ENCODE data around the gene HLA-DQA1.
"Not testable (repeated sequence)": the region's sequence is repeated elsewhere in the genome, so short reads cannot be mapped to it uniquely, and the experiment has no call there.

Gene HLA-DQA1

DNA sequence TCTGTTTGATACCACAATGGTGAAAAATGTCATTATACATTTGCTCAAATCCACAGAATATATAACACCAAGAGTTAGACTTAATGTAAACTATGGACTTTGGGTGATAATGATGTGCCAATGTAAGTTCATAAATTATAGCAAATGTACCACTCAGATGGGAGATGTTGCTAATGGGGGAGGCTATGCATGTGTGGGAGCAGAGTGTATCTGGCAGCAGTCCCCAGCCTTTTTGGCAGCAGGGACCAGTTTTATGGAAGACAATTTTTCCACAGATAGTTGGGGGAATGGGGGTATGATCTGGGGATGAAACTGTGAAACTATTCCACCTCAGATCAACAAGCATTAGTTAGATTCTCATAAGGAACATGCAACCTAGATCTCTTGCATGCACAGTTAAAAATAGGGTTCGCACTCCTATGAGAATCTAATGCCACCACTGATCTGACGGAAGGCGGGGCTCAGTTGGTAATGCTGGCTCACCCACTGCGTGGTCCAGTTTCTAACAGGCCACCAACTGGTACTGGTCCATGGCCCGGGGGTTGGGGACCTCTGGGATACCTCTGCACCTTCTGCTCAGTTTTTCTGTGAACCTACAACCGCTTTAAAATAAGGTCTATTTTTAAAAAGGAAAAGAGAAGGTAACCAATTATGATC is 8.0 kb downstream of the HLA-DQA1 start:
- no peak overlapping the region for H3K27ac ChIP-seq
- intact Hi-C loops (cut with DNase I; ENCODE audit: low total_unique reads): loop anchor here (10.0 kb wide), 1 partner anchor 100 kb away; the partner anchor contains the start of gene HLA-DQA2
- TF ChIP-seq, protein P1, sequence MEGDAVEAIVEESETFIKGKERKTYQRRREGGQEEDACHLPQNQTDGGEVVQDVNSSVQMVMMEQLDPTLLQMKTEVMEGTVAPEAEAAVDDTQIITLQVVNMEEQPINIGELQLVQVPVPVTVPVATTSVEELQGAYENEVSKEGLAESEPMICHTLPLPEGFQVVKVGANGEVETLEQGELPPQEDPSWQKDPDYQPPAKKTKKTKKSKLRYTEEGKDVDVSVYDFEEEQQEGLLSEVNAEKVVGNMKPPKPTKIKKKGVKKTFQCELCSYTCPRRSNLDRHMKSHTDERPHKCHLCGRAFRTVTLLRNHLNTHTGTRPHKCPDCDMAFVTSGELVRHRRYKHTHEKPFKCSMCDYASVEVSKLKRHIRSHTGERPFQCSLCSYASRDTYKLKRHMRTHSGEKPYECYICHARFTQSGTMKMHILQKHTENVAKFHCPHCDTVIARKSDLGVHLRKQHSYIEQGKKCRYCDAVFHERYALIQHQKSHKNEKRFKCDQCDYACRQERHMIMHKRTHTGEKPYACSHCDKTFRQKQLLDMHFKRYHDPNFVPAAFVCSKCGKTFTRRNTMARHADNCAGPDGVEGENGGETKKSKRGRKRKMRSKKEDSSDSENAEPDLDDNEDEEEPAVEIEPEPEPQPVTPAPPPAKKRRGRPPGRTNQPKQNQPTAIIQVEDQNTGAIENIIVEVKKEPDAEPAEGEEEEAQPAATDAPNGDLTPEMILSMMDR (IDR thresholded peaks at IDR 0.05): no peak
- H3K36me3 ChIP-seq: no peaks in the 10 kb centered on the region
- no peaks in the 10 kb centered on the region for H3K4me1 ChIP-seq
- no peak for DNase-seq
- no peaks in the 10 kb centered on the region for H3K9me3 ChIP-seq
- no peak overlapping the region for H3K4me3 ChIP-seq
- no peaks in the 10 kb centered on the region for H3K27me3 ChIP-seq

DNA sequence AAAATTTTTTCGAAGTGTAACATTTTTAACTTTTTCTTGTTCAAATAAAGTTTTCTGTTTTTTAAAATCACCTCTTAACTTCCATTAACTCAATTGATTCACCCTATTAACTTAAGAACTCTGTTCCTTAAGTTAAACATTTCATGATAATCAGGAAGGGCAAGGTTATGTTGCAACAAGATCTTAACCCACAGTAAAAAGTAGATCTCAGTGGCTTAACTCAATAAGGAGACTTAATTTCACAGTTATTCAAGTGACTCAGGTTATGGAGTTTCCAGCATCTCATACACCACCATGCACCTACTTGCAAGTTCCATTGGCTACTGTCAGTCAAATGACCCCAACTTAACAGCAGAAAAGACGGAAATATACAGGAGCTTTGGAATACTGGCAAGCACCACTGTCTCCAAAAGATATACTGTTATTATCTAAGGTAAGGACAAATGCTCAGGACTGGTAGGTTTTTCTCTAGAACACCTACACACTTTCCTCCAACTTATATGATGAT is 18.1 kb downstream of the HLA-DQA1 start:
- no peaks in the 10 kb centered on the region for H3K4me1 ChIP-seq
- DNase-seq: no peak
- intact Hi-C loops (cut with DNase I; ENCODE audit: low total_unique reads): no loop called here

DNA sequence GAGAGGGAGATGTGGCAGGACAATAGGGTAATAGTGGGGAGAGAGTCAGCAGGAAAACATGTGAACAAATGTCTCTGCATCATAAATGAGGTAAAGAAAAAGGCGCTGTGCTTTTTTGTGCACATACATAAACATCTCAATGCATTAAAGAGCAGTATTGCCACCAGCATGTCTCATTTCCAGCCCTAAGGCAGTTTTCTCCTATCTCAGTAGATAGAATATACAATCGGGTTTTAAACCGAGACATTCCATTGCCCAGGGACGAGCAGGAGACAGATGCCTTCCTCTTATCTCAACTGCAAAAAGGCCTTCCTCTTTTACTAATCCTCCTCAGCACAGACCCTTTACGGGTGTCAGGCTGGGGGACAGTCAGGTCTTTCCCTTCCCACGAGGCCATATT is 20.1 kb downstream of the HLA-DQA1 start:
- H3K4me1 ChIP-seq; DNase-seq; H3K4me3 ChIP-seq; H3K27ac ChIP-seq; intact Hi-C loops (cut with DNase I; ENCODE audit: low total_unique reads); H3K36me3 ChIP-seq; H3K9me3 ChIP-seq; H3K27me3 ChIP-seq: not testable (repeated sequence)

More for the DNA sequence above, 18.1 kb downstream of the HLA-DQA1 start:
- no peaks in the 10 kb centered on the region for H3K27me3 ChIP-seq
- H3K9me3 ChIP-seq: no peaks in the 10 kb centered on the region
- TF ChIP-seq, protein P1 (IDR thresholded peaks at IDR 0.05): no peak
- H3K27ac ChIP-seq: no peak overlapping the region
- H3K4me3 ChIP-seq: no peak overlapping the region
- no peaks in the 10 kb centered on the region for H3K36me3 ChIP-seq

GRCh38 chr6:32657819-32658218 is 20.6 kb downstream of the HLA-DQA1 start:
- H3K4me1 ChIP-seq; H3K9me3 ChIP-seq; H3K4me3 ChIP-seq; DNase-seq; intact Hi-C loops (cut with DNase I; ENCODE audit: low total_unique reads); H3K27me3 ChIP-seq; H3K27ac ChIP-seq; H3K36me3 ChIP-seq: not testable (repeated sequence)

- no peak for DNase-seq
- TF ChIP-seq, protein P1 (IDR thresholded peaks at IDR 0.05): no peak
- Histone ChIP-seq H3K27me3 (no peaks in the 10 kb centered on the region), H3K4me1 (no peaks in the 10 kb centered on the region), H3K4me3 (no peak overlapping the region), H3K27ac (no peak overlapping the region), H3K36me3 (no peaks in the 10 kb centered on the region), H3K9me3 (no peaks in the 10 kb centered on the region)
- intact Hi-C loops (cut with DNase I; ENCODE audit: low total_unique reads): no loop called here
Observed at GRCh38 chr6:32658268-32658897, 21.2 kb downstream of the HLA-DQA1 start.

DNA sequence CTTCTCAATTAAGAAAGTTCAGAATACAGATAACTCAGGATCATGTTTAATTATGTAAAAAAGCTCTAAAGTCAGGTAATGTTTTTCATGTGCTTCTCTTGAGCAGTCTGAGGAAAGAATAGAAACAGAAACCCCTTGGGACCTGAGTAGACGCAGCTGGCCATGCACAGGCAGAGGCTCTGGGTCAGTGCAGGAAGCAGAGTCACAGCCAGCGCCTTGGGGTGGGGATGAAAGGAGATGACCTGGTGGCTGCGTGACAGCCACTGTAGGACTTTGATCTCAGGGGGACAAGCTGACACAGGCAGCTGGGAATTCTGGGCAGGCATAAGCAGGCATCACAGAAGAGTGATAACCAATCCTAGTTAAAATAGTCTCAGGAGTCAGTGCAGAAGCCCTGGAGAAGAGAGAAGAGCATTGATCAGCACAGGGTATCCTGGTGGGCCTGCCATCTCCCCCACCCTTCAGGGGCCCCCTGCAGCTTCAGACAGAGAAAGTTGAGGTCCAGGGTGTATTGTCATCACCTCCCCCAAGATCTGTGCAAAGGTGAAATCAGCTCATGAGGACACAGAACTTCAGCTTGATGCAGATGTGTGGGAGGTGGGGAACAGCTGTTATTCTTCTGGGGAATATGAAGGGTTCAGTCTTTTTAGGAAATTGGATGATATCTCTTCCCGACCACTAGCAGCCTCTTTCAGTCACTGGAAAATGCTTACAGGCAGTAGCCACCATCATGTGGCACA is 22.8 kb downstream of the HLA-DQA1 start:
- TF ChIP-seq, protein P1 (IDR thresholded peaks at IDR 0.05): no peak
- Histone ChIP-seq H3K4me1 (no peaks in the 10 kb centered on the region), H3K9me3 (no peaks in the 10 kb centered on the region), H3K4me3 (no peak overlapping the region), H3K36me3 (no peaks in the 10 kb centered on the region), H3K27ac (no peak overlapping the region), H3K27me3 (no peaks in the 10 kb centered on the region)
- DNase-seq: no peak
- intact Hi-C loops (cut with DNase I; ENCODE audit: low total_unique reads): no loop called here
